ENCODE measurements around the gene NSUN2.
"Not testable (repeated sequence)": the region's sequence is repeated elsewhere in the genome, so short reads cannot be mapped to it uniquely, and the experiment has no call there.

The NSUN2 gene

GRCh38 chr5:6660688-6661087 is 27.8 kb upstream of the NSUN2 start:
- peak; percentile 24 for DNase-seq
- Mint-ChIP-seq H3K27ac (peak overlapping the region; percentile 97), H3K4me1 (peaks cover 10 to 20% of the 10 kb centered on the region in 2 donors), H3K36me3 (peaks cover 56 to 79% of the 10 kb centered on the region in 2 donors), H3K4me3 (peak overlapping the region; percentile 81 to 83), H3K27me3 (no peaks in the 10 kb centered on the region), H3K9me3 (peaks cover 7 to 9% of the 10 kb centered on the region in 2 donors)
- peak; percentile 76 for ATAC-seq (replicated peaks)

- Mint-ChIP-seq H3K36me3 (peaks cover 59 to 81% of the 10 kb centered on the region in 2 donors), H3K4me1 (peaks cover 10 to 20% of the 10 kb centered on the region in 2 donors), H3K9me3 (peaks cover 11 to 13% of the 10 kb centered on the region in 2 donors), H3K27ac (peak overlapping the region; percentile 97), H3K27me3 (no peaks in the 10 kb centered on the region), H3K4me3 (peak overlapping the region; percentile 81 to 83)
- peak; percentile 89 to 91 for ATAC-seq (replicated peaks)
- DNase-seq: peak; percentile 49
Measured at GRCh38 chr5:6659941-6660684, 27.3 kb upstream of the NSUN2 start.

GRCh38 chr5:6656680-6657079 is 23.8 kb upstream of the NSUN2 start:
- H3K4me3 Mint-ChIP-seq: no peak overlapping the region
- DNase-seq: no peak
- H3K27ac Mint-ChIP-seq: no peak overlapping the region
- ATAC-seq (replicated peaks): no peak
- H3K9me3 Mint-ChIP-seq: peaks cover 11 to 13% of the 10 kb centered on the region in 2 donors
- peaks cover 41 to 64% of the 10 kb centered on the region in 2 donors for H3K36me3 Mint-ChIP-seq
- no peaks in the 10 kb centered on the region for H3K27me3 Mint-ChIP-seq
- peaks cover 16 to 26% of the 10 kb centered on the region in 2 donors for H3K4me1 Mint-ChIP-seq

- H3K27ac Mint-ChIP-seq: no peak overlapping the region
- peaks cover 18 to 21% of the 10 kb centered on the region in 2 donors for H3K4me1 Mint-ChIP-seq
- H3K9me3 Mint-ChIP-seq: peaks cover 11 to 13% of the 10 kb centered on the region in 2 donors
- ATAC-seq (replicated peaks) (no peak), DNase-seq (no peak)
- peaks cover 41 to 64% of the 10 kb centered on the region in 2 donors for H3K36me3 Mint-ChIP-seq
- H3K4me3 Mint-ChIP-seq: no peak overlapping the region
- H3K27me3 Mint-ChIP-seq: no peaks in the 10 kb centered on the region
Measured at GRCh38 chr5:6655432-6655831, 22.6 kb upstream of the NSUN2 start.

- peak overlapping the region; percentile 22 for H3K27ac Mint-ChIP-seq
- ATAC-seq (replicated peaks) (peak; percentile 98 to 99), DNase-seq (peak; percentile 65)
- no peak overlapping the region for H3K4me3 Mint-ChIP-seq
- peaks cover 10 to 16% of the 10 kb centered on the region in 2 donors for H3K9me3 Mint-ChIP-seq
- H3K36me3 Mint-ChIP-seq: peaks cover 43 to 59% of the 10 kb centered on the region in 2 donors
- peaks cover 15 to 22% of the 10 kb centered on the region in 2 donors for H3K4me1 Mint-ChIP-seq
- H3K27me3 Mint-ChIP-seq: no peaks in the 10 kb centered on the region
Measured at GRCh38 chr5:6652025-6652424, 19.2 kb upstream of the NSUN2 start.

- no peak overlapping the region for H3K4me3 Mint-ChIP-seq
- DNase-seq: no peak
- H3K4me1 Mint-ChIP-seq: peaks cover 17 to 29% of the 10 kb centered on the region in 2 donors
- no peaks in the 10 kb centered on the region for H3K27me3 Mint-ChIP-seq
- H3K36me3 Mint-ChIP-seq: peaks cover 31 to 55% of the 10 kb centered on the region in 2 donors
- ATAC-seq (replicated peaks): no peak
- H3K9me3 Mint-ChIP-seq: peaks cover 0 to 5% of the 10 kb centered on the region in 2 donors
- no peak overlapping the region for H3K27ac Mint-ChIP-seq
Measured at GRCh38 chr5:6649681-6650080, 16.8 kb upstream of the NSUN2 start.

- Mint-ChIP-seq H3K4me1 (peaks cover 17 to 29% of the 10 kb centered on the region in 2 donors), H3K4me3 (no peak overlapping the region), H3K27me3 (no peaks in the 10 kb centered on the region), H3K9me3 (peaks cover 0 to 5% of the 10 kb centered on the region in 2 donors), H3K36me3 (peaks cover 35 to 59% of the 10 kb centered on the region in 2 donors), H3K27ac (no peak overlapping the region)
- DNase-seq (no peak), ATAC-seq (replicated peaks) (no peak)
Measured at GRCh38 chr5:6649186-6649585, 16.3 kb upstream of the NSUN2 start.

- not testable (repeated sequence) for H3K4me3 Mint-ChIP-seq; ATAC-seq (replicated peaks); H3K27me3 Mint-ChIP-seq
Measured at GRCh38 chr5:6645571-6646362, 12.9 kb upstream of the NSUN2 start.

GRCh38 chr5:6644794-6645241 is 12.0 kb upstream of the NSUN2 start:
- peaks cover 37 to 55% of the 10 kb centered on the region in 2 donors for H3K36me3 Mint-ChIP-seq

More at GRCh38 chr5:6645571-6646362, 12.9 kb upstream of the NSUN2 start:
- peaks cover 36 to 58% of the 10 kb centered on the region in 2 donors for H3K36me3 Mint-ChIP-seq
- peaks cover 7 to 22% of the 10 kb centered on the region in 2 donors for H3K4me1 Mint-ChIP-seq
- DNase-seq, H3K9me3 Mint-ChIP-seq, H3K27ac Mint-ChIP-seq: not testable (repeated sequence)

GRCh38 chr5:6642655-6643054 is 9.8 kb upstream of the NSUN2 start:
- no peak overlapping the region for H3K27ac Mint-ChIP-seq
- no peak for DNase-seq
- no peak overlapping the region for H3K4me3 Mint-ChIP-seq

More at GRCh38 chr5:6644794-6645241, 12.0 kb upstream of the NSUN2 start:
- DNase-seq (no peak), ATAC-seq (replicated peaks) (no peak)
- H3K27ac Mint-ChIP-seq: no peak overlapping the region
- H3K9me3 Mint-ChIP-seq: peaks cover 0 to 3% of the 10 kb centered on the region in 2 donors
- H3K4me1 Mint-ChIP-seq: peaks cover 6 to 19% of the 10 kb centered on the region in 2 donors
- H3K27me3 Mint-ChIP-seq: no peaks in the 10 kb centered on the region
- H3K4me3 Mint-ChIP-seq: no peak overlapping the region

GRCh38 chr5:6638236-6638635 is 5.4 kb upstream of the NSUN2 start:
- Mint-ChIP-seq H3K27ac (no peak overlapping the region), H3K4me3 (no peak overlapping the region)
- no peak for ATAC-seq (replicated peaks)

More at GRCh38 chr5:6642655-6643054, 9.8 kb upstream of the NSUN2 start:
- Mint-ChIP-seq H3K9me3 (peaks cover 0 to 2% of the 10 kb centered on the region in 2 donors), H3K4me1 (peaks cover 6 to 16% of the 10 kb centered on the region in 2 donors), H3K27me3 (no peaks in the 10 kb centered on the region), H3K36me3 (peaks cover 32 to 50% of the 10 kb centered on the region in 2 donors)
- ATAC-seq (replicated peaks): no peak

GRCh38 chr5:6637590-6637989 is 4.7 kb upstream of the NSUN2 start:
- H3K36me3 Mint-ChIP-seq: peaks cover 25 to 35% of the 10 kb centered on the region in 2 donors
- H3K4me1 Mint-ChIP-seq: peaks cover 10 to 12% of the 10 kb centered on the region in 2 donors
- H3K27ac Mint-ChIP-seq: peak overlapping the region; percentile 5
- no peak for DNase-seq
- no peaks in the 10 kb centered on the region for H3K27me3 Mint-ChIP-seq
- no peak for ATAC-seq (replicated peaks)
- H3K4me3 Mint-ChIP-seq: no peak overlapping the region
- H3K9me3 Mint-ChIP-seq: no peaks in the 10 kb centered on the region

More at GRCh38 chr5:6638236-6638635, 5.4 kb upstream of the NSUN2 start:
- Mint-ChIP-seq H3K36me3 (peaks cover 23 to 39% of the 10 kb centered on the region in 2 donors), H3K4me1 (peaks cover 10 to 12% of the 10 kb centered on the region in 2 donors), H3K9me3 (no peaks in the 10 kb centered on the region), H3K27me3 (no peaks in the 10 kb centered on the region)
- DNase-seq: no peak

GRCh38 chr5:6637022-6637421 is 4.2 kb upstream of the NSUN2 start:
- Mint-ChIP-seq H3K9me3 (no peaks in the 10 kb centered on the region), H3K36me3 (peaks cover 26 to 40% of the 10 kb centered on the region in 2 donors), H3K4me1 (peaks cover 10 to 15% of the 10 kb centered on the region in 2 donors), H3K27ac (no peak overlapping the region), H3K4me3 (no peak overlapping the region), H3K27me3 (no peaks in the 10 kb centered on the region)
- ATAC-seq (replicated peaks) (no peak), DNase-seq (no peak)

- Mint-ChIP-seq H3K9me3 (no peaks in the 10 kb centered on the region), H3K27ac (no peak overlapping the region), H3K4me1 (peaks cover 14 to 17% of the 10 kb centered on the region in 2 donors), H3K36me3 (peaks cover 28 to 41% of the 10 kb centered on the region in 2 donors), H3K27me3 (no peaks in the 10 kb centered on the region), H3K4me3 (no peak overlapping the region)
- DNase-seq: no peak
- ATAC-seq (replicated peaks): no peak
Measured at GRCh38 chr5:6636293-6636692, 3.4 kb upstream of the NSUN2 start.

Measured in stimulated activated naive B cell treated with anti-CD40 and anti-IgM and Interleukin-4, amounts not matched to agents 10 μg/mL and 1 μg/mL and 100 μg/mL, for 72 hours (primary cell).